ENCODE results near the gene FIBCD1. TPM values are rescaled to one million over a fixed set of nuclear protein-coding genes. Genes with fewer than 3 reads are reported as not detected.

FIBCD1 gene
- total RNA-seq, 1 donor = 5.1 TPM

DNA sequence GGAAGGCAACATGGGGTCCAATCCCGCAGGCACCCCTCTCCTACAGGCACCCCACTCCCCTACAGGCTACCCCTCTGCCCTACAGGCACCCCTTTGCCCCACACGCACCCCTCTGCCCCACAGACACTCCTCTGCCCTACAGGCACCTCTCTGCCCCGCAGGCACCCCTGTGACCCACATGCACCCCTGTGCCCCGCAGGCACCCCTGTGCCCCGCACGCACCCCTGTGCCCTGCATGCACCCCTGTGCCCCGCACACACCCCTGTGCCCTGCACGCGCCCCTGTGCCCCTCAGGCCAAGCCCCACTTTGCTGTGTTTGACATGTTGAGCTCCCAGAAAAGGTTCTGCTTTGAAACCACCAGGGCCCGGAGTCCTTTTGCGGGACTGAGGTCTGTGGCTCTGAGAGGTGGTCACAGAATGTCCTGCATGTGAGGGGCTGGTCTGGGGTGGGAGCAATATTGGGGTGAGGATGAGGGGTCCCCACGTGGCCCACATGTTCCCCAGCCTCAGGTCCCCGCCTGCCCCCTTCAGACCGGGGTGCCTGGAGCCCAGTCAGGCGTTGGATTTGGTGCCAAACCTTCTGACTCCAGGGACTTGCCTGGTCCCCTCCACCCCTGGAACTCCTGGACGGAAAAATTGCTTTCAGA lies 41.8 kb downstream of the FIBCD1 start:
- TF ChIP-seq, protein P1, sequence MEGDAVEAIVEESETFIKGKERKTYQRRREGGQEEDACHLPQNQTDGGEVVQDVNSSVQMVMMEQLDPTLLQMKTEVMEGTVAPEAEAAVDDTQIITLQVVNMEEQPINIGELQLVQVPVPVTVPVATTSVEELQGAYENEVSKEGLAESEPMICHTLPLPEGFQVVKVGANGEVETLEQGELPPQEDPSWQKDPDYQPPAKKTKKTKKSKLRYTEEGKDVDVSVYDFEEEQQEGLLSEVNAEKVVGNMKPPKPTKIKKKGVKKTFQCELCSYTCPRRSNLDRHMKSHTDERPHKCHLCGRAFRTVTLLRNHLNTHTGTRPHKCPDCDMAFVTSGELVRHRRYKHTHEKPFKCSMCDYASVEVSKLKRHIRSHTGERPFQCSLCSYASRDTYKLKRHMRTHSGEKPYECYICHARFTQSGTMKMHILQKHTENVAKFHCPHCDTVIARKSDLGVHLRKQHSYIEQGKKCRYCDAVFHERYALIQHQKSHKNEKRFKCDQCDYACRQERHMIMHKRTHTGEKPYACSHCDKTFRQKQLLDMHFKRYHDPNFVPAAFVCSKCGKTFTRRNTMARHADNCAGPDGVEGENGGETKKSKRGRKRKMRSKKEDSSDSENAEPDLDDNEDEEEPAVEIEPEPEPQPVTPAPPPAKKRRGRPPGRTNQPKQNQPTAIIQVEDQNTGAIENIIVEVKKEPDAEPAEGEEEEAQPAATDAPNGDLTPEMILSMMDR (IDR thresholded peaks at IDR 0.05; ENCODE audit: extremely low read depth, low read depth, low read length) = no peak
- Histone ChIP-seq H3K4me2 (ENCODE audit: insufficient read depth, low read length) (no peak overlapping the region), H3K36me3 (ENCODE audit: insufficient read depth, low read length) (peaks cover 15% of the 10 kb centered on the region)

DNA sequence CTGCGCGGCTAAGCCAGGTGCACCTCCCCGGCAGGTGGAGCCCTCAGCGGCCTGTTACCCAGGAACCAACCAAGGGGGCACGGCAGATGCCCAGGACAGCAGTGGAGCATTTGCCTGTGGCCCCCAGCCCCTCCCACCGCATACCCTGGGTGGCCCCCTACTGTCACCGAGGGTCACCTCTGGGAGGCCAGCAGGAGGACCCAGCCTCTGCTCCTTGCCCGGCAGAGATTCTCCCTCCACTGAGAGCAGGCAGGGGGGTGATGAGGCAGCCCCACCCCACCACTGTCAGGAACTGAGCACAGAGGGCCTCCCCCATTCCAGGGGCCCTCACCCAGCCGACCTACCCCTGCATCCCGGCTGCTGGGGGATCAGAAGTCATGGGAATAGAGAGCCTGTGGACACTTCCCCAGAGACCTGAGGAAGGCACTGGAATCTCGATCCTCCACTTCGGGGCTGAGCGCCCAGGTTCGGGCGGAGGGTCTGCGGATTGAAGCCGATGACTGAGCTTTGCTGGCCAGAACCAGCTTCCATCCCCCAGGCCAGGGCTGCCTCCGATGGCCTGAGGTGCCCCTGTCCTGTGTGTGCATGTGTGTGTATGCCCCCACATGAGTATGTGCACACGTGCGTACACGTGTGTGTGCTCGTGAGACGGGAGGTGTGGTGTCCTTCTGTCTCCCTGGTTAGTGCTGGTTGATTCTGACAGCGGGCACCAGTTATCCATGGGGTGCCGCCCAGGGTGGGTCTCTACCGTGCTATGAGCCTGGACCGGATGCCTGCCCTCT lies 42.6 kb downstream of the FIBCD1 start, which contains the start of gene QRFP:
QRFP (minus strand) TSS at position 580 of the 782 bp plus-strand sequence. CDS start 2,974 bp downstream, outside the sequence.
- Histone ChIP-seq H3K4me2 (ENCODE audit: insufficient read depth, low read length) (no peak within 1 kb of the TSS), H3K9me3 (ENCODE audit: low read depth, low read length) (no peaks in the 10 kb centered on the region), H3K27ac (ENCODE audit: low read depth, low read length) (no peak within 1 kb of the TSS), H3K36me3 (ENCODE audit: insufficient read depth, low read length) (peaks cover 23% of the 10 kb centered on the region), H4K20me1 (ENCODE audit: insufficient read depth, low read length) (peaks cover 35% of the 10 kb centered on the region), H3K4me1 (ENCODE audit: insufficient read depth, low read length) (no peaks in the 10 kb centered on the region), H2AFZ (ENCODE audit: low read length) (no peak within 1 kb of the TSS), H3K27me3 (ENCODE audit: insufficient read depth, low read length) (no peaks in the 10 kb centered on the region), H3K79me2 (ENCODE audit: insufficient read depth, low read length) (peaks cover under 1% of the 10 kb centered on the region), H3K4me3 (ENCODE audit: insufficient read depth, low read length) (no peak within 1 kb of the TSS)
- TF ChIP-seq, protein P1 (IDR thresholded peaks at IDR 0.05; ENCODE audit: extremely low read depth, low read depth, low read length) = no peak
- DNase-seq (ENCODE audit: insufficient read length, low spot score, missing footprints) = peak; percentile 83

More for the DNA sequence above, 41.8 kb downstream of the FIBCD1 start:
- H3K4me1 ChIP-seq (ENCODE audit: insufficient read depth, low read length) = peaks cover 4% of the 10 kb centered on the region
- no peaks in the 10 kb centered on the region for H3K27me3 ChIP-seq (ENCODE audit: insufficient read depth, low read length)
- no peak overlapping the region for H3K27ac ChIP-seq (ENCODE audit: low read depth, low read length)
- H2AFZ ChIP-seq (ENCODE audit: low read length) = no peak overlapping the region
- H3K4me3 ChIP-seq (ENCODE audit: insufficient read depth, low read length) = no peak overlapping the region
- H4K20me1 ChIP-seq (ENCODE audit: insufficient read depth, low read length) = peaks cover 27% of the 10 kb centered on the region
- DNase-seq (ENCODE audit: insufficient read length, low spot score, missing footprints) = peak; percentile 76
- no peaks in the 10 kb centered on the region for H3K79me2 ChIP-seq (ENCODE audit: insufficient read depth, low read length)
- no peaks in the 10 kb centered on the region for H3K9me3 ChIP-seq (ENCODE audit: low read depth, low read length)

DNA sequence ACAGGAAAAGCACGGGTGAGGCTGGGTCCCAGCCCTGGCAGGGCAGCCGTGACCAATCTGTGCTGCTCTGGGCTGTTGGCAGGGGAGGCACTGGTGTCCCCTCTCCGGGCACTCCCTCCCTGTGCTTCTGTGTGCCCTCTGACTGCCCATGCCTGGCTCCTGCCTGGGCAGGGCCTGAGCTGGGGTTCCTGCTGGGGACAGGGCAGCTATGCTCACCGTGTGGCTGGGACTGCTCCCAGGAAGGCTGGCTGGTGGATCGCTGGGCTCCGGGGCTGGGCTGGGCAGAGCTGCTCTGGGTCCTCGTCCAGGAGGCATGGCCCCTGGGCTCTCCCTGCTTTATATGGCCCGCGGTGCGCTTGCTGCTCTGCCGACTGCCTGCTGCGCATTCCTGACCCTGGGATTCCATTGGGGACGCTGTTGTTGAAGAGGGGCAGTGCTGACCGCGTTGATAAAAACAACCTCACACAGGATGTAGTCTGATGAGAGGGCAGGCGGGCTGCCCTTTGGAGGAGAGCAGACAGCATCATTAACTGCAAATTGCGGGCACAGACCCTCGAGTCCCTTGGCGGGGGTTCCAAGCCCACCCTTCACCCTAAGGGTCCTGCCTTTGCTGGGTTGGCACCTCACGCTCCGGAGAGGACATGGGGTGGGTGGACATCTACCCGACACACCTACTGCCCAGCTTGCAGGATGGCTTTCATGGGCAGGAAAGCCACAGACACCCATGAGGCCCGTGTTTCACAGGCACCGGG lies 43.4 kb downstream of the FIBCD1 start:
- H3K4me2 ChIP-seq (ENCODE audit: insufficient read depth, low read length) = no peak overlapping the region
- no peak overlapping the region for H2AFZ ChIP-seq (ENCODE audit: low read length)
- TF ChIP-seq, protein P1 (IDR thresholded peaks at IDR 0.05; ENCODE audit: extremely low read depth, low read depth, low read length) = no peak
- no peaks in the 10 kb centered on the region for H3K9me3 ChIP-seq (ENCODE audit: low read depth, low read length)
- H3K4me3 ChIP-seq (ENCODE audit: insufficient read depth, low read length) = no peak overlapping the region
- H3K27me3 ChIP-seq (ENCODE audit: insufficient read depth, low read length) = no peaks in the 10 kb centered on the region
- H3K4me1 ChIP-seq (ENCODE audit: insufficient read depth, low read length) = no peaks in the 10 kb centered on the region
- H4K20me1 ChIP-seq (ENCODE audit: insufficient read depth, low read length) = peaks cover 35% of the 10 kb centered on the region
- peaks cover 31% of the 10 kb centered on the region for H3K36me3 ChIP-seq (ENCODE audit: insufficient read depth, low read length)
- H3K79me2 ChIP-seq (ENCODE audit: insufficient read depth, low read length) = peaks cover 2% of the 10 kb centered on the region
- no peak overlapping the region for H3K27ac ChIP-seq (ENCODE audit: low read depth, low read length)
- DNase-seq (ENCODE audit: insufficient read length, low spot score, missing footprints) = peak; percentile 80
